H1 (cell line): ENCODE results near the gene TRAF1. TPM values are rescaled to one million over a fixed set of nuclear protein-coding genes. Genes with fewer than 3 reads are reported as not detected.

Experiments
- CTCF ChIA-PET: fragments of 300-600 bp; sonication (Branson Sonifier 250); formaldehyde crosslinking; loops from one replicate; lab custom pipeline; 2021; ENCODE audit not compliant: partially characterized antibody; lab: Charles Lee
- POLR2A ChIA-PET: fragments of 300-600 bp; sonication (Branson Sonifier 250); formaldehyde crosslinking; loops from one replicate; lab custom pipeline; 2021; ENCODE audit warnings: inconsistent platforms; ENCODE audit not compliant: partially characterized antibody; lab: Charles Lee
- DNase-seq, 2 experiments: peaks; one replicate each; pipeline versions ENCODE4 v3.0.0 to v3.0.0-alpha.2; 2010 to 2022; ENCODE audit warnings: low spot score in 2 of 2, low read depth in 1 of 2, mixed read lengths in 1 of 2
- FAIRE-seq: peaks from 2 replicates; lab custom pipeline; 2011; peaks lifted over from hg19 to GRCh38; lab: Jason Lieb, UNC
- H2AFZ ChIP-seq: 2 replicates; pipeline ENCODE4 v1.8.1; 2012; ENCODE audit warnings: low read length, inconsistent platforms
- H2AK5ac ChIP-seq: 2 replicates; pipeline ENCODE4 v1.6.1; 2013; ENCODE audit warnings: low read depth, low read length
- H2BK120ac ChIP-seq: replicated peaks from 2 replicates; pipeline ENCODE3; 2013; ENCODE audit warnings: low read depth, low read length, inconsistent platforms
- H2BK12ac ChIP-seq: 2 replicates; pipeline ENCODE4 v1.6.1; 2013; ENCODE audit warnings: low read depth, low read length
- H2BK15ac ChIP-seq: 2 replicates; pipeline ENCODE4 v1.6.1; 2013; ENCODE audit warnings: low read length
- H2BK20ac ChIP-seq: 2 replicates; pipeline ENCODE4 v1.6.1; 2013; ENCODE audit warnings: low read length
- H2BK5ac ChIP-seq: 2 replicates; pipeline ENCODE4 v1.6.1; 2013; ENCODE audit warnings: low read depth, low read length
- H3K14ac ChIP-seq: 2 replicates; pipeline ENCODE4 v1.6.1; 2013; ENCODE audit warnings: inconsistent platforms; ENCODE audit not compliant: insufficient read length
- H3K18ac ChIP-seq: 2 replicates; pipeline ENCODE4 v1.6.1; 2013; ENCODE audit warnings: low read length; ENCODE audit errors: extremely low read depth
- H3K23ac ChIP-seq: 2 replicates; pipeline ENCODE4 v1.6.1; 2013; ENCODE audit warnings: inconsistent platforms; ENCODE audit not compliant: insufficient read length
- H3K23me2 ChIP-seq: 2 replicates; pipeline ENCODE4 v1.6.1; 2013; ENCODE audit warnings: low read depth, low read length
- H3K27ac ChIP-seq: 2 replicates; pipeline ENCODE4 v1.6.1; 2011; ENCODE audit warnings: low read depth, low read length, inconsistent platforms
- H3K27me3 ChIP-seq, 4 experiments: replicated peaks in 1 of 4; 1 replicate in 1 of 4; 2 replicates in 3 of 4; pipeline versions ENCODE4 v1.6.1 to v1.8.1; 2011 to 2013; ENCODE audit warnings: low read length in 3 of 4, mild to moderate bottlenecking in 3 of 4, inconsistent platforms in 2 of 4, mixed read lengths in 2 of 4, moderate library complexity in 1 of 4; ENCODE audit not compliant: control insufficient read depth in 3 of 4, insufficient read depth in 3 of 4; ENCODE audit errors: extremely low read depth in 1 of 4
- H3K36me3 ChIP-seq, 4 experiments: 2 replicates each; pipeline versions ENCODE4 v1.6.1 to v1.8.1; 2011 to 2013; ENCODE audit warnings: mild to moderate bottlenecking in 4 of 4, low read length in 3 of 4, moderate library complexity in 2 of 4, control low read depth in 1 of 4, inconsistent platforms in 1 of 4; ENCODE audit not compliant: insufficient read depth in 4 of 4, control insufficient read depth in 2 of 4
- H3K4ac ChIP-seq: replicated peaks from 2 replicates; pipeline ENCODE3; 2013; ENCODE audit warnings: low read length, low read depth, mixed read lengths, inconsistent platforms; ENCODE audit not compliant: insufficient read length
- H3K4me1 ChIP-seq, 4 experiments: replicated peaks in 1 of 4; 1 replicate in 1 of 4; 2 replicates in 3 of 4; pipeline versions ENCODE4 v1.6.1 to v1.8.1; 2011 to 2013; ENCODE audit warnings: low read length in 3 of 4, inconsistent platforms in 2 of 4, mixed read lengths in 1 of 4; ENCODE audit not compliant: insufficient read depth in 4 of 4, control insufficient read depth in 3 of 4
- H3K4me2 ChIP-seq, 2 experiments: 2 replicates each; pipeline versions ENCODE4 v1.6.1 to v1.8.1; 2011 to 2013; ENCODE audit warnings: low read depth in 2 of 2, low read length in 2 of 2, control low read depth in 1 of 2, inconsistent platforms in 1 of 2, mild to moderate bottlenecking in 1 of 2; ENCODE audit not compliant: insufficient read depth in 1 of 2
- H3K4me3 ChIP-seq, 4 experiments: fragments of 200-600, 300-600 bp in 1 of 4; sonication (generic), shearing (Covaris generic), sonication (Bioruptor Twin) in 1 of 4; 2 replicates each; pipeline versions ENCODE4 v1.5.1 to v1.8.1; 2011 to 2016; ENCODE audit warnings: low read length in 4 of 4, low read depth in 3 of 4, control low read depth in 2 of 4, inconsistent platforms in 2 of 4, mild to moderate bottlenecking in 2 of 4, mixed read lengths in 1 of 4, moderate library complexity in 1 of 4; ENCODE audit not compliant: insufficient read depth in 2 of 4; ENCODE audit errors: extremely low read depth in 1 of 4
- H3K56ac ChIP-seq: replicated peaks from 2 replicates; pipeline ENCODE3; 2013; ENCODE audit warnings: low read depth, mild to moderate bottlenecking, mixed read lengths, low read length, inconsistent platforms; ENCODE audit not compliant: insufficient read length
- H3K79me1 ChIP-seq: 2 replicates; pipeline ENCODE4 v1.6.1; 2013; ENCODE audit warnings: low read depth, low read length, control low read depth
- H3K79me2 ChIP-seq, 2 experiments: 2 replicates each; pipeline versions ENCODE4 v1.6.1 to v1.8.1; 2012 to 2013; ENCODE audit warnings: low read length in 2 of 2, mild to moderate bottlenecking in 2 of 2, inconsistent platforms in 1 of 2; ENCODE audit not compliant: insufficient read depth in 2 of 2, control insufficient read depth in 1 of 2
- H3K9ac ChIP-seq, 4 experiments: replicated peaks in 1 of 4; 1 replicate in 1 of 4; 2 replicates in 3 of 4; pipeline versions ENCODE4 v1.6.1 to v1.8.1; 2011 to 2013; ENCODE audit warnings: low read depth in 3 of 4, low read length in 3 of 4, control low read depth in 2 of 4, mild to moderate bottlenecking in 2 of 4, moderate library complexity in 2 of 4, inconsistent platforms in 1 of 4; ENCODE audit errors: extremely low read depth in 1 of 4
- H3K9me3 ChIP-seq, 2 experiments: 2 replicates each; pipeline versions ENCODE4 v1.6.1 to v1.8.1; 2012 to 2013; ENCODE audit warnings: mild to moderate bottlenecking in 2 of 2, moderate library complexity in 2 of 2, control low read depth in 1 of 2, inconsistent platforms in 1 of 2, low read depth in 1 of 2, low read length in 1 of 2, mixed read lengths in 1 of 2; ENCODE audit not compliant: insufficient read depth in 2 of 2
- H4K20me1 ChIP-seq, 2 experiments: replicated peaks in 1 of 2; 2 replicates each; pipeline versions ENCODE3 to v1.8.1; 2011 to 2013; ENCODE audit warnings: inconsistent platforms in 2 of 2, low read length in 2 of 2, mild to moderate bottlenecking in 1 of 2; ENCODE audit not compliant: insufficient read depth in 2 of 2, control insufficient read depth in 1 of 2
- H4K5ac ChIP-seq: 2 replicates; pipeline ENCODE4 v1.6.1; 2013; ENCODE audit warnings: low read length, low read depth, mixed read lengths, inconsistent platforms; ENCODE audit not compliant: insufficient read length
- H4K8ac ChIP-seq: 2 replicates; pipeline ENCODE4 v1.8.0; 2013; ENCODE audit warnings: mild to moderate bottlenecking, moderate library complexity, low read length, inconsistent platforms; ENCODE audit not compliant: insufficient read depth; ENCODE audit errors: extremely low read depth
- H4K91ac ChIP-seq: replicated peaks from 2 replicates; pipeline ENCODE3; 2013; ENCODE audit warnings: low read length, mixed read lengths, inconsistent platforms; ENCODE audit not compliant: insufficient read length
- CHD2 ChIP-seq: IDR thresholded peaks from 2 replicates; pipeline ENCODE4 v1.6.1; 2012; ENCODE audit warnings: low read length, improper control_type of control experiment
- CREB1 ChIP-seq: IDR thresholded peaks from 2 replicates; pipeline ENCODE4 v1.6.1; 2012; ENCODE audit warnings: inconsistent platforms
- JUN ChIP-seq: IDR thresholded peaks from 2 replicates; pipeline ENCODE4 v1.6.1; 2011; ENCODE audit warnings: low read depth, mild to moderate bottlenecking, improper control_type of control experiment, low read length
- PHF8 ChIP-seq: fragments of 200-600 bp; sonication (generic); conservative IDR thresholded peaks from 2 replicates; pipeline ENCODE4 v1.7.1; 2012; ENCODE audit warnings: low read depth, mild to moderate bottlenecking, inconsistent platforms, low read length, moderate library complexity
- POLR2AphosphoS5 ChIP-seq: IDR thresholded peaks from 2 replicates; pipeline ENCODE4 v1.6.1; 2011; ENCODE audit warnings: low read depth, low read length
- RNF2 ChIP-seq: fragments of 200-900, 300-1000 bp; sonication (generic); IDR thresholded peaks from 2 replicates; pipeline ENCODE4 v1.7.1; 2016; ENCODE audit warnings: borderline replicate concordance, low read depth, mild to moderate bottlenecking, antibody characterized with exemption, low read length; ENCODE audit not compliant: poor library complexity, severe bottlenecking; ENCODE audit errors: missing control alignments
- SAP30 ChIP-seq: fragments of 300-600 bp; sonication (generic); IDR thresholded peaks from 2 replicates; pipeline ENCODE4 v1.7.1; 2012; ENCODE audit warnings: low read length, moderate library complexity, mild to moderate bottlenecking, inconsistent platforms; ENCODE audit not compliant: insufficient read depth, insufficient replicate concordance
- SRF ChIP-seq: IDR thresholded peaks from 2 replicates; pipeline ENCODE4 v1.6.1; 2011; ENCODE audit warnings: mild to moderate bottlenecking, low read depth, low read length, moderate library complexity
- WGBS, 2 experiments: shearing (Covaris generic) in 1 of 2; methylation state at CpG; one replicate each; pipeline versions ENCODE4 v1.1.6 to v1.1.7; 2013 to 2015; ENCODE audit warnings: low lambda C conversion rate in 2 of 2, mixed read lengths in 2 of 2, inconsistent platforms in 1 of 2, low coverage in 1 of 2, missing lambda C conversion rate in 1 of 2; ENCODE audit not compliant: insufficient replicate concordance in 2 of 2, insufficient coverage in 1 of 2, insufficient read length in 1 of 2; ENCODE audit errors: extremely low coverage in 1 of 2, missing lambda C conversion rate in 1 of 2; 5-methylcytosine and 5-hydroxymethylcytosine counted together
- polyA plus RNA-seq, 7 experiments: library from polyadenylated mRNA; depleted of rRNA in 3 of 7; stranded (reverse) in 5 of 7; unstranded in 2 of 7; fragments of >200 nt in 5 of 7; fragments of 200-250 nt in 2 of 7; gene quantifications; 1 replicate in 5 of 7; 2 replicates in 1 of 7; 4 replicates in 1 of 7; pipeline versions ENCODE4 v1.2.1 to v1.2.3, GENCODE V29; 2011 to 2013; ENCODE audit warnings: missing spikeins in 2 of 7, mixed read lengths in 2 of 7
- total RNA-seq: library from RNA; stranded (reverse); fragmentation: NEBNext Ultra II Directional; extraction: Animal tissue kit (Norgen Biotek cat#: 25700); gene quantifications from 2 replicates; pipeline ENCODE4 v1.2.1, GENCODE V29; 2021
- TF ChIP-seq, protein P1 (sequence below): IDR thresholded peaks from 2 replicates; pipeline ENCODE4 v1.6.1; 2012; ENCODE audit warnings: inconsistent platforms
- TF ChIP-seq, protein P2 (sequence below): IDR thresholded peaks from 2 replicates; pipeline ENCODE4 v1.6.1; 2012; ENCODE audit warnings: low read length, inconsistent platforms

Gene TRAF1
- total and polyA plus RNA-seq, 2 of the 8 experiments (the other 6 are each of a cell fraction or from before 2014, with no cell fraction given), result 1.6 to 3.2 TPM

DNA sequence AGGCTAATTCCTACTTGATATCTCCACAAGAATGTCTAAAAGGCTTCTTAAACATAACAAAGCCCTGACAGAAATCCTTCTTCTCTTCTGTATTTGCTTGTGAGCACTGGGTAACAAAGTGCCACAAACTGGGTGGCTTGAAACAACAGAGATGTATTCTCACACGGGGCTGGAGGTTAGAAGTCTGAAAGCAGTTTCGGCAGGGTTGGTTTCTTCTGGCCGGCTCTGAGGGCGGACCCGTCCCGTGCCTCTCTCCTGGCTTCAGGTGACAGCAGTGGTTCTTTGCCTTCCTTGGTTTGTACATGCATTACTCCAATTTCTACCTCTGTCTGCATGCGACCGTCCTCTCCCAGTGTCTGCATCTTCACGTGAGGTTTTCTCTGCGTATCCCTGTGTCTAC, 14.0 kb upstream of the TRAF1 start:
- Histone ChIP-seq H2AK5ac (no peak overlapping the region), H3K23ac (no peak overlapping the region), H3K4me1 (peaks cover 0 to 14% (median 7%) of the 10 kb centered on the region in 4 experiments; a peak in 6 of 7 replicates), H3K79me1 (no peaks in the 10 kb centered on the region), H2BK120ac (no peak overlapping the region), H3K9me3 (no peaks in the 10 kb centered on the region), H3K27ac (no peak overlapping the region), H3K18ac (no peak overlapping the region; the same call in 1 of the 2 replicates), H3K4ac (no peak overlapping the region), H2BK20ac (no peak overlapping the region), H3K14ac (no peak overlapping the region), H3K56ac (no peak overlapping the region), H2BK12ac (no peak overlapping the region), H3K27me3 (no peaks in the 10 kb centered on the region), H3K9ac (no peak overlapping the region), H2BK15ac (no peak overlapping the region; the same call in 1 of the 2 replicates), H4K20me1 (no peaks in the 10 kb centered on the region), H3K79me2 (no peaks in the 10 kb centered on the region), H2AFZ (no peak overlapping the region), H3K4me2 (no peak overlapping the region), H3K23me2 (no peaks in the 10 kb centered on the region; the same call in 1 of the 2 replicates), H3K4me3 (no peak overlapping the region), H4K8ac (no peak overlapping the region), H4K91ac (no peak overlapping the region), H2BK5ac (no peak overlapping the region), H4K5ac (no peak overlapping the region), H3K36me3 (no peaks in the 10 kb centered on the region)
- DNase-seq (no peak), FAIRE-seq (no peak)
- ChIA-PET CTCF (interaction anchor here (1.2 to 12.5 kb wide), 7 partner anchors 18 to 185 kb away, joined by 3 to 108 read pairs (median 4); no protein-coding TSS in a partner anchor), POLR2A (interaction anchor here (4.6 kb wide), 1 partner anchor 11 kb away, joined by 14 read pairs; no protein-coding TSS in a partner anchor)
- WGBS, 2 experiments, result 85% methylated on average over 10 of the region's 10 CpGs; no CpG with 5 or more reads in 1 of the 2 experiments
- TF ChIP-seq JUN, result no peak
- TF ChIP-seq RNF2, result no peak
- TF ChIP-seq POLR2AphosphoS5, result no peak
- TF ChIP-seq PHF8, result no peak
- TF ChIP-seq CHD2, result no peak
- no peak for TF ChIP-seq CREB1
- TF ChIP-seq, protein P1, sequence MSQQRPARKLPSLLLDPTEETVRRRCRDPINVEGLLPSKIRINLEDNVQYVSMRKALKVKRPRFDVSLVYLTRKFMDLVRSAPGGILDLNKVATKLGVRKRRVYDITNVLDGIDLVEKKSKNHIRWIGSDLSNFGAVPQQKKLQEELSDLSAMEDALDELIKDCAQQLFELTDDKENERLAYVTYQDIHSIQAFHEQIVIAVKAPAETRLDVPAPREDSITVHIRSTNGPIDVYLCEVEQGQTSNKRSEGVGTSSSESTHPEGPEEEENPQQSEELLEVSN, result no peak
- TF ChIP-seq, protein P2, sequence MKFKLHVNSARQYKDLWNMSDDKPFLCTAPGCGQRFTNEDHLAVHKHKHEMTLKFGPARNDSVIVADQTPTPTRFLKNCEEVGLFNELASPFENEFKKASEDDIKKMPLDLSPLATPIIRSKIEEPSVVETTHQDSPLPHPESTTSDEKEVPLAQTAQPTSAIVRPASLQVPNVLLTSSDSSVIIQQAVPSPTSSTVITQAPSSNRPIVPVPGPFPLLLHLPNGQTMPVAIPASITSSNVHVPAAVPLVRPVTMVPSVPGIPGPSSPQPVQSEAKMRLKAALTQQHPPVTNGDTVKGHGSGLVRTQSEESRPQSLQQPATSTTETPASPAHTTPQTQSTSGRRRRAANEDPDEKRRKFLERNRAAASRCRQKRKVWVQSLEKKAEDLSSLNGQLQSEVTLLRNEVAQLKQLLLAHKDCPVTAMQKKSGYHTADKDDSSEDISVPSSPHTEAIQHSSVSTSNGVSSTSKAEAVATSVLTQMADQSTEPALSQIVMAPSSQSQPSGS, result no peak
- TF ChIP-seq SRF, result no peak
- no peak for TF ChIP-seq SAP30
